OCI-LY7 (cell line): ENCODE measurements around the gene POU2AF1. TPM values are rescaled to one million over a fixed set of nuclear protein-coding genes. Genes with fewer than 3 reads are reported as not detected.

Experiments
- BruUV-seq: library from RNA; stranded (reverse); fragments of 400-500 nt; replicated peaks from 2 replicates; lab custom pipeline; 2021; lab: Mats Ljungman, UMichigan
- CTCF ChIA-PET: fragments of 300-600 bp; sonication (Branson Sonifier 250); formaldehyde crosslinking; loops from one replicate; lab custom pipeline; 2022; ENCODE audit warnings: antibody characterized with exemption; ENCODE audit not compliant: unreplicated experiment; lab: Charles Lee
- POLR2A ChIA-PET: fragments of 300-600 bp; sonication (Branson Sonifier 250); formaldehyde crosslinking; loops from one replicate; lab custom pipeline; 2022; ENCODE audit warnings: antibody characterized with exemption; lab: Charles Lee
- DNase-seq: peaks from one replicate; pipeline ENCODE4 v3.0.0-alpha.2; 2015; ENCODE audit warnings: low spot score
- H2AFZ ChIP-seq: fragments of 200-600 bp; sonication (generic), shearing (Covaris generic); 2 replicates; pipeline ENCODE4 v1.6.1; 2014; ENCODE audit warnings: mild to moderate bottlenecking, antibody characterized with exemption, low read length, moderate library complexity
- H3K27ac ChIP-seq: fragments of 200-600 bp; sonication (generic); 2 replicates; pipeline ENCODE4 v1.5.1; 2014; ENCODE audit warnings: mixed run types, low read depth, mild to moderate bottlenecking, moderate library complexity, low read length, inconsistent platforms; ENCODE audit not compliant: poor library complexity, severe bottlenecking
- H3K36me3 ChIP-seq: fragments of 200-600 bp; sonication (generic); 2 replicates; pipeline ENCODE4 v1.6.1; 2014; ENCODE audit warnings: mild to moderate bottlenecking, antibody characterized with exemption, low read length, moderate library complexity, mixed read lengths; ENCODE audit not compliant: insufficient read depth
- H3K4me1 ChIP-seq: fragments of 200-600 bp; sonication (generic); 2 replicates; pipeline ENCODE4 v1.5.1; 2014; ENCODE audit warnings: mild to moderate bottlenecking, low read length; ENCODE audit not compliant: insufficient read depth, poor library complexity, severe bottlenecking
- H3K4me2 ChIP-seq: fragments of 200-600 bp; sonication (generic); 2 replicates; pipeline ENCODE4 v1.6.1; 2014; ENCODE audit warnings: mild to moderate bottlenecking, low read length
- H3K4me3 ChIP-seq: fragments of 200-600 bp; sonication (generic); 2 replicates; pipeline ENCODE4 v1.5.1; 2014; ENCODE audit warnings: mild to moderate bottlenecking, low read depth, low read length; ENCODE audit not compliant: poor library complexity, severe bottlenecking
- H3K79me2 ChIP-seq: fragments of 200-600 bp; sonication (generic); 2 replicates; pipeline ENCODE4 v1.6.1; 2016; ENCODE audit warnings: low read depth, mild to moderate bottlenecking, low read length, moderate library complexity, mixed read lengths; ENCODE audit not compliant: insufficient read depth
- H3K9me2 ChIP-seq: fragments of 200-600 bp; sonication (generic); 2 replicates; pipeline ENCODE4 v1.6.1; 2016; ENCODE audit warnings: mild to moderate bottlenecking, low read length, mixed read lengths; ENCODE audit not compliant: insufficient read depth
- H3K9me3 ChIP-seq: fragments of 200-600 bp; sonication (generic); 2 replicates; pipeline ENCODE4 v1.6.1; 2014; ENCODE audit warnings: mild to moderate bottlenecking, mixed run types, low read length, mixed read lengths
- H4K20me1 ChIP-seq: fragments of 200-600 bp; sonication (generic); 2 replicates; pipeline ENCODE4 v1.6.1; 2014; ENCODE audit warnings: mild to moderate bottlenecking, antibody characterized with exemption, low read length, moderate library complexity, mixed read lengths; ENCODE audit not compliant: insufficient read depth
- CTCF ChIP-seq: fragments of 200-600 bp; sonication (generic); conservative IDR thresholded peaks from 2 replicates; pipeline ENCODE4 v1.5.1; 2014; ENCODE audit warnings: mild to moderate bottlenecking, antibody characterized with exemption, low read length, moderate library complexity, mixed read lengths
- EZH2phosphoT487 ChIP-seq: fragments of 200-600 bp; sonication (generic); IDR thresholded peaks from 2 replicates; pipeline ENCODE4 v1.6.1; 2018; ENCODE audit warnings: low read depth, borderline replicate concordance, mild to moderate bottlenecking, mixed run types, antibody characterized with exemption, low read length, moderate library complexity, mixed read lengths
- intact Hi-C: fragments of 100-400 bp; cut with micrococcal nuclease; formaldehyde crosslinking; loops from one replicate; pipeline ENCODE4 v1.10.0; 2022; ENCODE audit not compliant: unreplicated experiment
- total RNA-seq, 2 experiments: library from RNA; depleted of rRNA in 1 of 2; stranded (reverse); fragments of >200 nt in 1 of 2; shearing (Covaris generic) in 1 of 2; gene quantifications; 2 replicates each; pipeline ENCODE4 v1.2.3, GENCODE V29; 2014 to 2022

POU2AF1 gene
- total RNA-seq, 2 experiments from 2014 or later, result 86.1 to 285 TPM

GRCh38 chr11:111336062-111336461 lies 43.0 kb downstream of the POU2AF1 start:
- no peak overlapping the region for H3K4me3 ChIP-seq
- ChIA-PET POLR2A (interaction anchor here (0.5 to 1.0 kb wide), 2 partner anchors 13 to 830 kb away, joined by 3 read pairs; no protein-coding TSS in a partner anchor), CTCF (interaction anchor here (0.6 kb wide), 1 partner anchor 34 kb away, joined by 3 read pairs; no protein-coding TSS in a partner anchor)
- no TSS peak for BruUV-seq
- no peak overlapping the region for H2AFZ ChIP-seq
- H3K36me3 ChIP-seq, result no peaks in the 10 kb centered on the region
- no peak for TF ChIP-seq CTCF
- H4K20me1 ChIP-seq, result peaks cover 14% of the 10 kb centered on the region; the same call in 1 of the 2 replicates
- no peaks in the 10 kb centered on the region for H3K79me2 ChIP-seq
- H3K9me3 ChIP-seq, result no peaks in the 10 kb centered on the region
- no peak overlapping the region for H3K27ac ChIP-seq
- no peak for DNase-seq
- H3K4me1 ChIP-seq, result no peaks in the 10 kb centered on the region
- H3K9me2 ChIP-seq, result no peaks in the 10 kb centered on the region
- H3K4me2 ChIP-seq, result no peak overlapping the region
- intact Hi-C loops, result no loop called here

- no peak for TF ChIP-seq EZH2phosphoT487
- TF ChIP-seq CTCF, result no peak
- H3K9me3 ChIP-seq, result no peaks in the 10 kb centered on the region
- H3K27ac ChIP-seq, result no peak overlapping the region
- no peaks in the 10 kb centered on the region for H3K9me2 ChIP-seq
- no peak for DNase-seq
- H3K79me2 ChIP-seq, result no peaks in the 10 kb centered on the region
- ChIA-PET CTCF (interaction anchor here (0.6 kb wide), 1 partner anchor 35 kb away, joined by 3 read pairs; no protein-coding TSS in a partner anchor), POLR2A (no interaction called here)
- peaks cover 14% of the 10 kb centered on the region; the same call in 1 of the 2 replicates for H4K20me1 ChIP-seq
- H3K4me2 ChIP-seq, result no peak overlapping the region
- BruUV-seq, result no TSS peak
- no peaks in the 10 kb centered on the region for H3K4me1 ChIP-seq
- no peak overlapping the region for H3K4me3 ChIP-seq
- H2AFZ ChIP-seq, result no peak overlapping the region
- intact Hi-C loops, result no loop called here
- H3K36me3 ChIP-seq, result no peaks in the 10 kb centered on the region
These were observed 43.5 kb downstream of the POU2AF1 start for GRCh38 chr11:111335549-111335948.
